Activated CD4-positive, alpha-beta T cell treated with anti-CD3 and anti-CD28 coated beads, Interleukin-2, amount 50 U/mL, for 48 hours (primary cell): Measurements from ENCODE around the gene PPM1A.

Experiments used
- DNase-seq, 2 experiments: peaks; one replicate each; pipeline ENCODE4 v3.0.0-alpha.2; 2020

Gene PPM1A

GRCh38 chr14:60227291-60227690 is 21.7 kb upstream of the PPM1A start:
- no peak for DNase-seq

- DNase-seq = no peak
These were observed 19.4 kb upstream of the PPM1A start for GRCh38 chr14:60229614-60230013.

- DNase-seq = no peak
These were observed 16.8 kb upstream of the PPM1A start for GRCh38 chr14:60232185-60232584.

GRCh38 chr14:60233251-60233650 is 15.8 kb upstream of the PPM1A start:
- DNase-seq = no peak

GRCh38 chr14:60233891-60234290 is 15.1 kb upstream of the PPM1A start:
- DNase-seq = no peak

- no peak for DNase-seq
These were observed 13.6 kb upstream of the PPM1A start for GRCh38 chr14:60235440-60235839.

GRCh38 chr14:60238955-60239354 is 10.1 kb upstream of the PPM1A start:
- no peak for DNase-seq

GRCh38 chr14:60240139-60240856 is 8.7 kb upstream of the PPM1A start:
- no peak for DNase-seq

GRCh38 chr14:60241091-60241490 is 7.9 kb upstream of the PPM1A start:
- no peak for DNase-seq

- DNase-seq = no peak
These were observed 6.6 kb upstream of the PPM1A start for GRCh38 chr14:60242429-60242828.

GRCh38 chr14:60245380-60246177 is 3.4 kb upstream of the PPM1A start:
- peak; percentile 5 to 18 for DNase-seq

GRCh38 chr14:60247994-60248696 is 876 bp upstream of the PPM1A start:
- DNase-seq = peak; percentile 80 to 86

GRCh38 chr14:60249321-60250256 is 568 bp downstream of the PPM1A start:
- DNase-seq = peak; percentile 64 to 71

GRCh38 chr14:60250257-60251035 is 1.4 kb downstream of the PPM1A start:
- no peak for DNase-seq

- no peak for DNase-seq
These were observed 2.9 kb downstream of the PPM1A start for GRCh38 chr14:60251877-60252276.

GRCh38 chr14:60252630-60253029 is 3.6 kb downstream of the PPM1A start:
- DNase-seq = no peak

GRCh38 chr14:60253649-60254048 is 4.6 kb downstream of the PPM1A start:
- no peak for DNase-seq

GRCh38 chr14:60254176-60254575 is 5.2 kb downstream of the PPM1A start:
- DNase-seq = no peak

- no peak for DNase-seq
These were observed 8.8 kb downstream of the PPM1A start for GRCh38 chr14:60257865-60258264.

- DNase-seq = no peak
These were observed 16.1 kb downstream of the PPM1A start for GRCh38 chr14:60265163-60265562.
